Measurements from ENCODE around the gene SIDT1.

- TF ChIP-seq, protein P1, sequence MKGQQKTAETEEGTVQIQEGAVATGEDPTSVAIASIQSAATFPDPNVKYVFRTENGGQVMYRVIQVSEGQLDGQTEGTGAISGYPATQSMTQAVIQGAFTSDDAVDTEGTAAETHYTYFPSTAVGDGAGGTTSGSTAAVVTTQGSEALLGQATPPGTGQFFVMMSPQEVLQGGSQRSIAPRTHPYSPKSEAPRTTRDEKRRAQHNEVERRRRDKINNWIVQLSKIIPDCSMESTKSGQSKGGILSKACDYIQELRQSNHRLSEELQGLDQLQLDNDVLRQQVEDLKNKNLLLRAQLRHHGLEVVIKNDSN (IDR thresholded peaks at IDR 0.05) = no peak
- TF ChIP-seq RAD21 (IDR thresholded peaks at IDR 0.05; ENCODE audit: low read depth) (no peak), EP300 (IDR thresholded peaks at IDR 0.05; ENCODE audit: borderline replicate concordance) (no peak), TCF12 (IDR thresholded peaks at IDR 0.05; ENCODE audit: low read depth) (no peak), TAF1 (IDR thresholded peaks at IDR 0.05; ENCODE audit: low read depth) (no peak)
- TF ChIP-seq, protein P2, sequence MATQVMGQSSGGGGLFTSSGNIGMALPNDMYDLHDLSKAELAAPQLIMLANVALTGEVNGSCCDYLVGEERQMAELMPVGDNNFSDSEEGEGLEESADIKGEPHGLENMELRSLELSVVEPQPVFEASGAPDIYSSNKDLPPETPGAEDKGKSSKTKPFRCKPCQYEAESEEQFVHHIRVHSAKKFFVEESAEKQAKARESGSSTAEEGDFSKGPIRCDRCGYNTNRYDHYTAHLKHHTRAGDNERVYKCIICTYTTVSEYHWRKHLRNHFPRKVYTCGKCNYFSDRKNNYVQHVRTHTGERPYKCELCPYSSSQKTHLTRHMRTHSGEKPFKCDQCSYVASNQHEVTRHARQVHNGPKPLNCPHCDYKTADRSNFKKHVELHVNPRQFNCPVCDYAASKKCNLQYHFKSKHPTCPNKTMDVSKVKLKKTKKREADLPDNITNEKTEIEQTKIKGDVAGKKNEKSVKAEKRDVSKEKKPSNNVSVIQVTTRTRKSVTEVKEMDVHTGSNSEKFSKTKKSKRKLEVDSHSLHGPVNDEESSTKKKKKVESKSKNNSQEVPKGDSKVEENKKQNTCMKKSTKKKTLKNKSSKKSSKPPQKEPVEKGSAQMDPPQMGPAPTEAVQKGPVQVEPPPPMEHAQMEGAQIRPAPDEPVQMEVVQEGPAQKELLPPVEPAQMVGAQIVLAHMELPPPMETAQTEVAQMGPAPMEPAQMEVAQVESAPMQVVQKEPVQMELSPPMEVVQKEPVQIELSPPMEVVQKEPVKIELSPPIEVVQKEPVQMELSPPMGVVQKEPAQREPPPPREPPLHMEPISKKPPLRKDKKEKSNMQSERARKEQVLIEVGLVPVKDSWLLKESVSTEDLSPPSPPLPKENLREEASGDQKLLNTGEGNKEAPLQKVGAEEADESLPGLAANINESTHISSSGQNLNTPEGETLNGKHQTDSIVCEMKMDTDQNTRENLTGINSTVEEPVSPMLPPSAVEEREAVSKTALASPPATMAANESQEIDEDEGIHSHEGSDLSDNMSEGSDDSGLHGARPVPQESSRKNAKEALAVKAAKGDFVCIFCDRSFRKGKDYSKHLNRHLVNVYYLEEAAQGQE (IDR thresholded peaks at IDR 0.05; ENCODE audit: low read depth) = no peak
Observed at GRCh38 chr3:113614402-113614801, 82.0 kb downstream of the SIDT1 start.
